Neural cell (in vitro differentiated cells): ENCODE measurements around the gene PTPRD. TPM values are rescaled to one million over a fixed set of nuclear protein-coding genes. Genes with fewer than 3 reads are reported as not detected.

ENCODE experiments used
- H2AFZ ChIP-seq: fragments of 200-600, 300-800 bp; sonication (generic), shearing (Covaris generic); 2 replicates; pipeline ENCODE4 v1.6.0; 2014; ENCODE audit warnings: low read depth, mild to moderate bottlenecking, antibody characterized with exemption, low read length, moderate library complexity
- H3F3A ChIP-seq: fragments of 200-600 bp; shearing (Covaris generic); 2 replicates; pipeline ENCODE4 v1.6.1; 2016; ENCODE audit warnings: mild to moderate bottlenecking, moderate library complexity, mixed read lengths, antibody characterized with exemption, low read length; ENCODE audit not compliant: insufficient read depth, poor library complexity, severe bottlenecking
- H3K27ac ChIP-seq: fragments of 200-600, 300-800 bp; sonication (generic), shearing (Covaris generic); 2 replicates; pipeline ENCODE4 v1.5.1; 2014; ENCODE audit warnings: mild to moderate bottlenecking, low read length, moderate library complexity
- H3K27me3 ChIP-seq: fragments of 300-800, 200-600 bp; sonication (generic), shearing (Covaris generic); 2 replicates; pipeline ENCODE4 v1.6.0; 2014; ENCODE audit warnings: mild to moderate bottlenecking, low read depth, low read length, moderate library complexity; ENCODE audit not compliant: insufficient read depth
- H3K36me3 ChIP-seq: fragments of 300-800, 200-600 bp; sonication (generic), shearing (Covaris generic); 2 replicates; pipeline ENCODE4 v1.5.1; 2014; ENCODE audit warnings: mild to moderate bottlenecking, antibody characterized with exemption, low read length, moderate library complexity; ENCODE audit not compliant: insufficient read depth
- H3K4me2 ChIP-seq: fragments of 300-800, 200-600 bp; sonication (generic), shearing (Covaris generic); 2 replicates; pipeline ENCODE4 v1.6.0; 2014; ENCODE audit warnings: mild to moderate bottlenecking, low read length
- H3K4me3 ChIP-seq: fragments of 300-800, 200-600 bp; sonication (generic), shearing (Covaris generic); 2 replicates; pipeline ENCODE4 v1.5.1; 2014; ENCODE audit warnings: mild to moderate bottlenecking, low read length, moderate library complexity
- H3K79me2 ChIP-seq: fragments of 200-600 bp; shearing (Covaris generic); replicated peaks from 2 replicates; pipeline ENCODE4 v1.6.0; 2014; ENCODE audit warnings: mild to moderate bottlenecking, low read length, moderate library complexity; ENCODE audit not compliant: insufficient read depth
- H3K9ac ChIP-seq: fragments of 300-800, 200-600 bp; sonication (generic), shearing (Covaris generic); 2 replicates; pipeline ENCODE4 v1.6.1; 2016; ENCODE audit warnings: mild to moderate bottlenecking, low read length, mixed read lengths
- H3K9me2 ChIP-seq: fragments of 200-600 bp; shearing (Covaris generic); 2 replicates; pipeline ENCODE4 v1.6.1; 2016; ENCODE audit warnings: mild to moderate bottlenecking, low read length, mixed read lengths; ENCODE audit not compliant: insufficient read depth
- H3K9me3 ChIP-seq: fragments of 200-600, 300-800 bp; sonication (generic), shearing (Covaris generic); 2 replicates; pipeline ENCODE4 v1.6.1; 2016; ENCODE audit warnings: mild to moderate bottlenecking, mixed run types, low read length, moderate library complexity, mixed read lengths
- H4K20me1 ChIP-seq: fragments of 200-600 bp; shearing (Covaris generic); 2 replicates; pipeline ENCODE4 v1.6.1; 2016; ENCODE audit warnings: mild to moderate bottlenecking, mixed run types; ENCODE audit not compliant: insufficient read depth
- EP300 ChIP-seq: fragments of 450-650 bp; conservative IDR thresholded peaks from 2 replicates; pipeline ENCODE4 v1.6.1; 2014; ENCODE audit warnings: antibody characterized with exemption, mild to moderate bottlenecking, moderate library complexity; ENCODE audit not compliant: poor library complexity, severe bottlenecking
- EZH2 ChIP-seq: fragments of 200-600, 300-800 bp; shearing (Covaris generic), sonication (generic); IDR thresholded peaks from 2 replicates; pipeline ENCODE4 v1.6.1; 2014; ENCODE audit warnings: antibody characterized with exemption, low read length, borderline replicate concordance, mild to moderate bottlenecking; ENCODE audit not compliant: insufficient read depth, poor library complexity, severe bottlenecking
- MXI1 ChIP-seq: fragments of 450-650 bp; conservative IDR thresholded peaks from 2 replicates; pipeline ENCODE4 v1.6.1; 2014; ENCODE audit warnings: antibody characterized with exemption, mild to moderate bottlenecking; ENCODE audit not compliant: poor library complexity, severe bottlenecking
- POLR2AphosphoS5 ChIP-seq: IDR thresholded peaks from 2 replicates; pipeline ENCODE4 v1.6.1; 2012
- RAD21 ChIP-seq: fragments of 450-650 bp; conservative IDR thresholded peaks from 2 replicates; pipeline ENCODE4 v1.6.1; 2014; ENCODE audit warnings: antibody characterized with exemption, mild to moderate bottlenecking, moderate library complexity
- SMC3 ChIP-seq: fragments of 450-650 bp; conservative IDR thresholded peaks from 2 replicates; pipeline ENCODE4 v1.6.1; 2014; ENCODE audit warnings: antibody characterized with exemption, mild to moderate bottlenecking, moderate library complexity; ENCODE audit not compliant: poor library complexity
- TAF1 ChIP-seq: IDR thresholded peaks from 2 replicates; pipeline ENCODE4 v1.6.1; 2012; ENCODE audit warnings: low read depth
- polyA plus RNA-seq: library from polyadenylated mRNA; depleted of rRNA; stranded (reverse); fragments of >200 nt; gene quantifications from 2 replicates; pipeline ENCODE4 v1.2.3, GENCODE V29; 2014
- TF ChIP-seq, protein P1 (sequence below): fragments of 450-650 bp; IDR thresholded peaks from 2 replicates; pipeline ENCODE4 v1.5.1; 2014; ENCODE audit warnings: antibody characterized with exemption, mild to moderate bottlenecking, moderate library complexity; ENCODE audit not compliant: poor library complexity, severe bottlenecking
- TF ChIP-seq, protein P2 (sequence below): IDR thresholded peaks from 2 replicates; pipeline ENCODE4 v1.6.1; 2012; ENCODE audit warnings: borderline replicate concordance

Gene PTPRD
- polyA plus RNA-seq, 1 donor from 2014 or later = 143 TPM

DNA sequence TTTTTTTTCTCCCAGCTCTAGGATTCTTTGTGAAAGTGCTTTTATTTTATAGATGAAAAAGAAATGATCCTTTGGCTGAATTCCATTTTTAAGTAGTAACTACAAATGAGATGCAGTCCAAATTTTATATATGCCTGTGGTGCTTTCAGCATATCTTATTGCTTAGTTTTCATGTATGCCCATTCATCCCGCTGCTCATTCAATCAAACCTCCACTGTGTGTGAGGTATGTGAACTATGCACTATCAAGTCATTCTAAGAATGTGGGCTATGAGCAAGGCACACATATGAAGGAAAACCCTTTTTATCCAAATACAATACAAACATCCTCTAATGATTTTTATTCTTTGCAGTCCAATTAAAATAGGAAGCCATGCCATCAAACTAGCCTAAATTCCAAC, 1744.2 kb downstream of the PTPRD start:
- Histone ChIP-seq H3F3A (no peaks in the 10 kb centered on the region), H3K9ac (no peak overlapping the region), H3K79me2 (no peaks in the 10 kb centered on the region), H3K9me3 (no peaks in the 10 kb centered on the region), H3K36me3 (no peaks in the 10 kb centered on the region), H3K9me2 (no peaks in the 10 kb centered on the region), H3K27me3 (no peaks in the 10 kb centered on the region), H3K27ac (no peak overlapping the region), H2AFZ (no peak overlapping the region), H3K4me3 (no peak overlapping the region), H4K20me1 (no peaks in the 10 kb centered on the region), H3K4me2 (no peak overlapping the region)
- TF ChIP-seq SMC3 = no peak
- TF ChIP-seq TAF1 = no peak
- TF ChIP-seq, protein P1, sequence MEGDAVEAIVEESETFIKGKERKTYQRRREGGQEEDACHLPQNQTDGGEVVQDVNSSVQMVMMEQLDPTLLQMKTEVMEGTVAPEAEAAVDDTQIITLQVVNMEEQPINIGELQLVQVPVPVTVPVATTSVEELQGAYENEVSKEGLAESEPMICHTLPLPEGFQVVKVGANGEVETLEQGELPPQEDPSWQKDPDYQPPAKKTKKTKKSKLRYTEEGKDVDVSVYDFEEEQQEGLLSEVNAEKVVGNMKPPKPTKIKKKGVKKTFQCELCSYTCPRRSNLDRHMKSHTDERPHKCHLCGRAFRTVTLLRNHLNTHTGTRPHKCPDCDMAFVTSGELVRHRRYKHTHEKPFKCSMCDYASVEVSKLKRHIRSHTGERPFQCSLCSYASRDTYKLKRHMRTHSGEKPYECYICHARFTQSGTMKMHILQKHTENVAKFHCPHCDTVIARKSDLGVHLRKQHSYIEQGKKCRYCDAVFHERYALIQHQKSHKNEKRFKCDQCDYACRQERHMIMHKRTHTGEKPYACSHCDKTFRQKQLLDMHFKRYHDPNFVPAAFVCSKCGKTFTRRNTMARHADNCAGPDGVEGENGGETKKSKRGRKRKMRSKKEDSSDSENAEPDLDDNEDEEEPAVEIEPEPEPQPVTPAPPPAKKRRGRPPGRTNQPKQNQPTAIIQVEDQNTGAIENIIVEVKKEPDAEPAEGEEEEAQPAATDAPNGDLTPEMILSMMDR = no peak
- no peak for TF ChIP-seq EP300
- no peak for TF ChIP-seq EZH2
- no peak for TF ChIP-seq MXI1
- TF ChIP-seq RAD21 = no peak
- TF ChIP-seq, protein P2, sequence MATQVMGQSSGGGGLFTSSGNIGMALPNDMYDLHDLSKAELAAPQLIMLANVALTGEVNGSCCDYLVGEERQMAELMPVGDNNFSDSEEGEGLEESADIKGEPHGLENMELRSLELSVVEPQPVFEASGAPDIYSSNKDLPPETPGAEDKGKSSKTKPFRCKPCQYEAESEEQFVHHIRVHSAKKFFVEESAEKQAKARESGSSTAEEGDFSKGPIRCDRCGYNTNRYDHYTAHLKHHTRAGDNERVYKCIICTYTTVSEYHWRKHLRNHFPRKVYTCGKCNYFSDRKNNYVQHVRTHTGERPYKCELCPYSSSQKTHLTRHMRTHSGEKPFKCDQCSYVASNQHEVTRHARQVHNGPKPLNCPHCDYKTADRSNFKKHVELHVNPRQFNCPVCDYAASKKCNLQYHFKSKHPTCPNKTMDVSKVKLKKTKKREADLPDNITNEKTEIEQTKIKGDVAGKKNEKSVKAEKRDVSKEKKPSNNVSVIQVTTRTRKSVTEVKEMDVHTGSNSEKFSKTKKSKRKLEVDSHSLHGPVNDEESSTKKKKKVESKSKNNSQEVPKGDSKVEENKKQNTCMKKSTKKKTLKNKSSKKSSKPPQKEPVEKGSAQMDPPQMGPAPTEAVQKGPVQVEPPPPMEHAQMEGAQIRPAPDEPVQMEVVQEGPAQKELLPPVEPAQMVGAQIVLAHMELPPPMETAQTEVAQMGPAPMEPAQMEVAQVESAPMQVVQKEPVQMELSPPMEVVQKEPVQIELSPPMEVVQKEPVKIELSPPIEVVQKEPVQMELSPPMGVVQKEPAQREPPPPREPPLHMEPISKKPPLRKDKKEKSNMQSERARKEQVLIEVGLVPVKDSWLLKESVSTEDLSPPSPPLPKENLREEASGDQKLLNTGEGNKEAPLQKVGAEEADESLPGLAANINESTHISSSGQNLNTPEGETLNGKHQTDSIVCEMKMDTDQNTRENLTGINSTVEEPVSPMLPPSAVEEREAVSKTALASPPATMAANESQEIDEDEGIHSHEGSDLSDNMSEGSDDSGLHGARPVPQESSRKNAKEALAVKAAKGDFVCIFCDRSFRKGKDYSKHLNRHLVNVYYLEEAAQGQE = no peak
- TF ChIP-seq POLR2AphosphoS5 = no peak

DNA sequence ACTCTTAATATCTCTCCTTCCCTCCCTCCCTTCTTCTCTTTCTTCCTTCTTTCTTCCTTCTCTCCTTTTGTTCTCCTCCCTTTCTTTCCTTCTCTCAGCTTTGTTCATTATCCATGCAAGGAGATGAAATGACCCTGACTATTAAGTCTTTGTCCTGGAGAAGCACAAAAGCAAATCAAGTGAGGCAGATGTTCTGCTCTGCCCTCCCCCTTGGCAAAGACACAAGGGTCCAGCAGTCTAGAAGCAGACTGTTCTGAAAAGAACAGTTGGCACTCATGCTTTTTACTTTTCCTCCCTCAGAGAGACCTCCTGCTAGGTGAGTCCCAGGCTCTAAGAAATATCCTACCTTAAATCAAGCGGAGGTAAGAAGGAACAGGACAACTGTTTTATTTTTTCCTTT, 1745.7 kb downstream of the PTPRD start:
- no peak overlapping the region for H3K9ac ChIP-seq
- H3K27ac ChIP-seq = no peak overlapping the region
- no peak overlapping the region for H2AFZ ChIP-seq
- H3K9me3 ChIP-seq = no peaks in the 10 kb centered on the region
- TF ChIP-seq, protein P1 = no peak
- TF ChIP-seq MXI1 (no peak), EZH2 (no peak), SMC3 (no peak), TAF1 (no peak), EP300 (no peak), POLR2AphosphoS5 (no peak), RAD21 (no peak)
- TF ChIP-seq, protein P2 = no peak
- H3K4me2 ChIP-seq = no peak overlapping the region
- no peaks in the 10 kb centered on the region for H3K36me3 ChIP-seq
- no peaks in the 10 kb centered on the region for H4K20me1 ChIP-seq
- no peaks in the 10 kb centered on the region for H3K79me2 ChIP-seq
- no peaks in the 10 kb centered on the region for H3K27me3 ChIP-seq
- no peak overlapping the region for H3K4me3 ChIP-seq
- H3F3A ChIP-seq = no peaks in the 10 kb centered on the region
- no peaks in the 10 kb centered on the region for H3K9me2 ChIP-seq
